Measurements from ENCODE around the gene TMIGD3. TPM values are rescaled to one million over a fixed set of nuclear protein-coding genes. Genes with fewer than 3 reads are reported as not detected.

TMIGD3 gene
- total RNA-seq, 4 donors from 2014 or later, result 1.7 to 2.6 (median 2.3) TPM

- Histone ChIP-seq H3K4me3 (peak overlapping the region; percentile 27 to 41 (median 34)), H3K9me3 (no peaks in the 10 kb centered on the region), H3K27me3 (no peaks in the 10 kb centered on the region), H3K4me1 (peaks cover 0 to 44% (median 35%) of the 10 kb centered on the region in 4 donors), H3K36me3 (no peaks in the 10 kb centered on the region), H3K27ac (replicated peaks in 1 of 4) (peak overlapping the region; percentile 71 to 81 (median 78))
- WGBS, result 40% methylated on average over 4 of the region's 4 CpGs
- DNase-seq (ENCODE audit: extremely low spot score), result no peak
- intact Hi-C loops (cut with DNase I), result no loop called here
- TF ChIP-seq POLR2AphosphoS5 (IDR thresholded peaks at IDR 0.05) (no peak), POLR2A (IDR thresholded peaks at IDR 0.05; ENCODE audit: low read depth) (no peak), EP300 (IDR thresholded peaks at IDR 0.05) (no peak)
- TF ChIP-seq, protein P1, sequence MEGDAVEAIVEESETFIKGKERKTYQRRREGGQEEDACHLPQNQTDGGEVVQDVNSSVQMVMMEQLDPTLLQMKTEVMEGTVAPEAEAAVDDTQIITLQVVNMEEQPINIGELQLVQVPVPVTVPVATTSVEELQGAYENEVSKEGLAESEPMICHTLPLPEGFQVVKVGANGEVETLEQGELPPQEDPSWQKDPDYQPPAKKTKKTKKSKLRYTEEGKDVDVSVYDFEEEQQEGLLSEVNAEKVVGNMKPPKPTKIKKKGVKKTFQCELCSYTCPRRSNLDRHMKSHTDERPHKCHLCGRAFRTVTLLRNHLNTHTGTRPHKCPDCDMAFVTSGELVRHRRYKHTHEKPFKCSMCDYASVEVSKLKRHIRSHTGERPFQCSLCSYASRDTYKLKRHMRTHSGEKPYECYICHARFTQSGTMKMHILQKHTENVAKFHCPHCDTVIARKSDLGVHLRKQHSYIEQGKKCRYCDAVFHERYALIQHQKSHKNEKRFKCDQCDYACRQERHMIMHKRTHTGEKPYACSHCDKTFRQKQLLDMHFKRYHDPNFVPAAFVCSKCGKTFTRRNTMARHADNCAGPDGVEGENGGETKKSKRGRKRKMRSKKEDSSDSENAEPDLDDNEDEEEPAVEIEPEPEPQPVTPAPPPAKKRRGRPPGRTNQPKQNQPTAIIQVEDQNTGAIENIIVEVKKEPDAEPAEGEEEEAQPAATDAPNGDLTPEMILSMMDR (IDR thresholded peaks at IDR 0.05), result no peak
These were observed 38.3 kb upstream of the TMIGD3 start for GRCh38 chr1:111541721-111542120.

DNA sequence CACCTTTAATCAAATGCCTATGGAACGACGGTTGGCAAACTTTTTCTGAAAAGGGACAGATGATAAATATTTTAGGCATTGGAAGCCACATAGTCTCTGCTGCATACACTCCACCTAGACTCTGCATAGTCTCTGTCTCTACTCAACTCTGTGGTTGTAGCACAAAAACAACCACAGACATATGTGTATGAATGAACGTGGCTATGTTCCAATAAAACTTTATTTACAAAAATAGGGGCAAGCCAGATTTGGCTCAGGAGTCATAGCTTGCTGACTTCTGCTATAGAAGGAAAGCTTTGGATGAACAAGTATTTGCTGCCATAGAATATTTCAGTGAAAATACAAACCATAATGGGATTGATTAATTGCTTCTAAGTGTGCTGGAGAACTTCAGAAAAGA is 37.5 kb upstream of the TMIGD3 start:
- Histone ChIP-seq H3K27ac (replicated peaks in 1 of 4) (peak overlapping the region; percentile 71 to 81 (median 78)), H3K36me3 (no peaks in the 10 kb centered on the region), H3K27me3 (no peaks in the 10 kb centered on the region), H3K4me3 (peak overlapping the region in 1 of 4 donors; percentile 41), H3K9me3 (no peaks in the 10 kb centered on the region), H3K4me1 (peaks cover 0 to 52% (median 43%) of the 10 kb centered on the region in 4 donors)
- intact Hi-C loops (cut with DNase I), result no loop called here
- TF ChIP-seq, protein P1 (IDR thresholded peaks at IDR 0.05), result no peak
- TF ChIP-seq POLR2A (IDR thresholded peaks at IDR 0.05; ENCODE audit: low read depth) (no peak), EP300 (IDR thresholded peaks at IDR 0.05) (no peak), POLR2AphosphoS5 (IDR thresholded peaks at IDR 0.05) (no peak)
- 50% methylated on average over 3 of the region's 3 CpGs for WGBS
- DNase-seq (ENCODE audit: extremely low spot score), result no peak

GRCh38 chr1:111538343-111539025 is 35.1 kb upstream of the TMIGD3 start:
- TF ChIP-seq EP300 (IDR thresholded peaks at IDR 0.05) (no peak), POLR2A (IDR thresholded peaks at IDR 0.05; ENCODE audit: low read depth) (no peak), POLR2AphosphoS5 (IDR thresholded peaks at IDR 0.05) (no peak)
- TF ChIP-seq, protein P1 (IDR thresholded peaks at IDR 0.05), result no peak
- Histone ChIP-seq H3K9me3 (no peaks in the 10 kb centered on the region), H3K27me3 (no peaks in the 10 kb centered on the region), H3K36me3 (no peaks in the 10 kb centered on the region), H3K4me3 (no peak overlapping the region), H3K27ac (replicated peaks in 1 of 4) (peak overlapping the region; percentile 80 to 84 (median 80)), H3K4me1 (peaks cover 6 to 71% (median 62%) of the 10 kb centered on the region in 4 donors)
- DNase-seq (ENCODE audit: extremely low spot score), result no peak
- intact Hi-C loops (cut with DNase I), result no loop called here
- 62% methylated on average over 6 of the region's 6 CpGs for WGBS

DNA sequence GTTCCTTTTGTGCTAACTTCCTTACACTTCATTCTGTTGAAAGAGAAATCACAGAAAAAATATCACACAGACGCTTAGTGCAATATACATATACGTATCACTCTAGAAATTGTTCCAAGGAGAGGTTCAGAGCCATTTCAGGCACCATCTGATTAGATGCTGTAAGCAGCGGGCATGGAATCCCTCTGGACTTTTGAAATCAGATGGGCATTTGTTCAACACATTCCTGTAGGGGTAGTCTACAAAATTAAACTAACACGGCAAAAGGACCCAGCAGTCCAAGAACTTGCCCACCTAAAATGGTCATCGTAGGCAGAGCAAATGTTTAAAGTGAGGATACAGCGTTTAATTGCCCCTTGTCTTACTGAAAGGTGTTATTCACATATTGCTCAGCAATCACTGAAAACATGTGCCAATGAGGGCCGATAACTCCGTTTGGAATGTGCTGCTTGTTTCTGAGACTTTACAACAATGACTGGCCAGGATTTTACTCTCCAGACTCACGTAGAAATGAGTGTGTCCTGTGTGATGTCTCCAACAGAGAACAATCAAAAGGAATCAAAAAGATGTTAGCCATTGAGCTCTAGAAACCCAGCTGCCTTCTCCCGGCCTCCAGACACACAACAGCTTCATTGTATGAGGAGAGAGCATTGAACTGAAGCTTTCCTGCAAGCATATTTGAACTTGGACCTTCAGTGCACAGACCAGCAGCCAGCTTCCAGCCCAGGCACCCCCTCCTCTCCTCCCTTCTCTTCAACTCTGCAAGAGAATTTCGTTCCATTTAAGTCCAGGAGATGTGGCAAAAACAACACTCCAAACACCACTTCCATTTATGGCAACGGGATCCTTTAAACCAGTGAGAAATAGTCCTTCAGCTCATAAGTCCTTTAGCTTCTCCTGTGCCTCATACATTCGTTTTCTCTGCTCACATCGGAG is 32.1 kb upstream of the TMIGD3 start:
- Histone ChIP-seq H3K27ac (replicated peaks in 1 of 4) (peak overlapping the region; percentile 80 to 84 (median 80)), H3K36me3 (no peaks in the 10 kb centered on the region), H3K27me3 (no peaks in the 10 kb centered on the region), H3K4me3 (peak overlapping the region in 2 of 4 donors; percentile 11), H3K9me3 (no peaks in the 10 kb centered on the region), H3K4me1 (peaks cover 6 to 50% (median 46%) of the 10 kb centered on the region in 4 donors)
- 42% methylated on average over 13 of the region's 14 CpGs for WGBS
- TF ChIP-seq EP300 (IDR thresholded peaks at IDR 0.05), result no peak
- TF ChIP-seq POLR2AphosphoS5 (IDR thresholded peaks at IDR 0.05), result peak; percentile 55 to 68
- no peak for DNase-seq (ENCODE audit: extremely low spot score)
- intact Hi-C loops (cut with DNase I), result no loop called here

DNA sequence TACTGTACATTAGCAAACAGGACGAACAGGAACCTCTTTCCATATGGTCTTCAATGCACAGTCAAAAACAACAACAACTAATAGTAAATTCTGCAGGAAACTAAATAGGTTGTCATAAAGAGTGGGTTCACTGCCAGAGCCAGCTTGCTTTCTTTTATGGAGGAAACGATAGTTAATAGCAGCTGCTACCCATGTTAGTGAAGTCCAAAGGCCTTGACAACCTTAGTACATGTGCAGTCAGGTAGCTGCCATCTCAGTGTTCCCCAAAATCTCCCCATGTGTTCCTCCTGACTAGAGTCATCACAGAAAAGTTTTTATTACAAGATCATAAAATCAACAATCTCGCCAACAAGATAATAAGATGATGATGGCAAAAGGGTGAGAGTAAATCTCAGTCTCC is 16.6 kb upstream of the TMIGD3 start:
- no peak overlapping the region for H3K4me3 ChIP-seq
- DNase-seq (ENCODE audit: extremely low spot score), result no peak
- TF ChIP-seq, protein P1 (IDR thresholded peaks at IDR 0.05), result no peak
- no peak for TF ChIP-seq EP300 (IDR thresholded peaks at IDR 0.05)
- TF ChIP-seq POLR2AphosphoS5 (IDR thresholded peaks at IDR 0.05), result no peak
- peaks cover 17 to 27% (median 22%) of the 10 kb centered on the region in 4 donors for H3K4me1 ChIP-seq
- H3K9me3 ChIP-seq, result no peaks in the 10 kb centered on the region
- no peak overlapping the region for H3K27ac ChIP-seq (replicated peaks in 1 of 4)
- intact Hi-C loops (cut with DNase I), result no loop called here
- 97% methylated on average over 3 of the region's 3 CpGs for WGBS
- no peaks in the 10 kb centered on the region for H3K27me3 ChIP-seq
- no peaks in the 10 kb centered on the region for H3K36me3 ChIP-seq
